GM21619 (cell line): ENCODE measurements around the gene PNKP.

Source experiments
- ATAC-seq: cut with Tn5 transposase; IDR thresholded peaks from one replicate; pipeline ENCODE4 v1.9.1; 2021; ENCODE audit not compliant: unreplicated experiment

Gene PNKP

GRCh38 chr19:49860336-49861102 is 6.9 kb downstream of the PNKP start:
- ATAC-seq, result no peak

GRCh38 chr19:49859682-49860335 is 7.6 kb downstream of the PNKP start:
- no peak for ATAC-seq

GRCh38 chr19:49858088-49858985 is 9.0 kb downstream of the PNKP start:
- no peak for ATAC-seq

GRCh38 chr19:49857838-49858087 is 9.6 kb downstream of the PNKP start:
- no peak for ATAC-seq

GRCh38 chr19:49857061-49857837 is 10.1 kb downstream of the PNKP start:
- no peak for ATAC-seq

- no peak for ATAC-seq
Observed at GRCh38 chr19:49856574-49857021, 10.8 kb downstream of the PNKP start.

GRCh38 chr19:49855676-49856573 is 11.5 kb downstream of the PNKP start:
- ATAC-seq, result no peak

GRCh38 chr19:49855277-49855675 is 12.1 kb downstream of the PNKP start:
- no peak for ATAC-seq

- no peak for ATAC-seq
Observed at GRCh38 chr19:49854378-49855263, 12.8 kb downstream of the PNKP start.

GRCh38 chr19:49853852-49854377 is 13.5 kb downstream of the PNKP start:
- no peak for ATAC-seq

GRCh38 chr19:49852631-49853126 is 14.7 kb downstream of the PNKP start:
- ATAC-seq, result no peak

GRCh38 chr19:49851456-49852259 is 15.7 kb downstream of the PNKP start:
- no peak for ATAC-seq

- peak; percentile 61 for ATAC-seq
Observed at GRCh38 chr19:49850487-49851342, 16.7 kb downstream of the PNKP start, which contains the start of gene PTOV1. Gene PTOV1, plus strand, starts transcription at chr19:49851159.

- no peak for ATAC-seq
Observed at GRCh38 chr19:49850221-49850486, 17.2 kb downstream of the PNKP start.

GRCh38 chr19:49849433-49850220 is 17.7 kb downstream of the PNKP start:
- ATAC-seq, result no peak

GRCh38 chr19:49848938-49849337 is 18.4 kb downstream of the PNKP start:
- no peak for ATAC-seq
